ENCODE results near the gene RRAGC. TPM values are rescaled to one million over a fixed set of nuclear protein-coding genes. Genes with fewer than 3 reads are reported as not detected.

The RRAGC gene
- total and polyA plus RNA-seq, 2 of the 13 experiments (the other 11 are each of a cell fraction or from before 2014, with no cell fraction given), result 7.6 to 8.0 TPM

GRCh38 chr1:38888423-38889333 is 29.1 kb upstream of the RRAGC start (continued):
- TF ChIP-seq GABPA (IDR thresholded peaks at IDR 0.05; ENCODE audit: low read depth, low read length) (no peak), GABPA (CRISPR knock-in tag; IDR thresholded peaks at IDR 0.05; ENCODE audit: low read depth) (0 out of 2 replicates have a peak, but pooled peaks have one; percentile 5)

DNA sequence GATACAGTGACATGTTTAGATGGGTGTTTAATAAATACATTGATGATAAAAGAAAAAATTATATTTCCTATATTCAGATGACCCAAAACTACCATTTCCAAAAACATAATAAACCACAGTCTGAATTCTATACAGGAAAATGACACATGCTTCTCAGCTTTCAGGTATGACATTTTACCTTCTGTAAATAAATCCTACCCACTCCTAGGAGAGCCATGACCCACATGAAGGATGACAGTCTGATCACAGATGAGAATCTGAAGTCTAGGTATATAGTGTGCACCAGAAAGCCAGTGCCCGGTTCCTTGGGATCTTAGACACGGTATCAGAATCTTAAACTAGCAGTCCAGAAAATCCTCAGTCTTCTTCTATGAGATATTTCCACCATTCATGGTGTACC is 25.5 kb upstream of the RRAGC start:
- 90% methylated on average over 2 of the region's 2 CpGs for WGBS (ENCODE audit: low lambda C conversion rate)
- FAIRE-seq (no peak), ATAC-seq (no peak), DNase-seq (ENCODE audit: low spot score) (no peak)
- H3K79me2 ChIP-seq (ENCODE audit: insufficient read depth, low read length), result no peaks in the 10 kb centered on the region
- H3K27me3 ChIP-seq (ENCODE audit: control insufficient read depth in 1 of 2, insufficient read depth in 2 of 2, low read length in 2 of 2), result no peaks in the 10 kb centered on the region
- in situ Hi-C loops (cut with HindIII; ENCODE audit: extremely low pct_ligation_motif_present, low pct_unique_long_range_greater_than_20kb), result no loop called here
- no peak overlapping the region for H3K4me3 ChIP-seq (replicated peaks in 1 of 3; ENCODE audit: insufficient read depth in 1 of 3, low read depth in 2 of 3, low read length in 3 of 3)
- H4K20me1 ChIP-seq (ENCODE audit: insufficient read depth, low read length), result no peaks in the 10 kb centered on the region
- H3K9ac ChIP-seq (ENCODE audit: insufficient read depth, low read depth, low read length), result no peak overlapping the region
- BruUV-seq (replicated peaks), result no TSS peak
- no peaks in the 10 kb centered on the region for H3K9me3 ChIP-seq (ENCODE audit: low read length)
- no peaks in the 10 kb centered on the region for H3K36me3 ChIP-seq (replicated peaks in 1 of 2; ENCODE audit: control insufficient read depth in 1 of 2, insufficient read depth in 2 of 2, low read length in 2 of 2)
- no peak overlapping the region for H3K4me2 ChIP-seq (ENCODE audit: low read depth, low read length)
- peaks cover 27% of the 10 kb centered on the region for H3K4me1 ChIP-seq (ENCODE audit: insufficient read depth, low read length)
- ChIA-PET POLR2A (no interaction called here), CTCF (ENCODE audit: low intra/inter-chr PET ratio, low total read pairs) (no interaction called here)
- TF ChIP-seq ZNF180 (CRISPR knock-in tag; IDR thresholded peaks at IDR 0.05; ENCODE audit: borderline replicate concordance, low read depth) (no peak), KAT8 (CRISPR knock-in tag; IDR thresholded peaks at IDR 0.05) (no peak), ZNF549 (CRISPR knock-in tag; IDR thresholded peaks at IDR 0.05) (no peak), ZNF3 (CRISPR knock-in tag; IDR thresholded peaks at IDR 0.05) (no peak), MXD3 (CRISPR knock-in tag; IDR thresholded peaks at IDR 0.05) (no peak), MZF1 (CRISPR knock-in tag; IDR thresholded peaks at IDR 0.05; ENCODE audit: borderline replicate concordance) (no peak), ZNF543 (CRISPR knock-in tag; IDR thresholded peaks at IDR 0.05) (no peak), FIP1L1 (IDR thresholded peaks at IDR 0.05; ENCODE audit: borderline replicate concordance, insufficient read depth, low read depth, low read length) (no peak), ZNF296 (CRISPR knock-in tag; conservative IDR thresholded peaks at IDR 0.05) (no peak), CEBPB (IDR thresholded peaks at IDR 0.05; ENCODE audit: borderline replicate concordance, low read depth, low read length) (no peak), ZNF639 (CRISPR knock-in tag; conservative IDR thresholded peaks at IDR 0.05) (no peak), MYC (CRISPR knock-in tag; IDR thresholded peaks at IDR 0.05; ENCODE audit: borderline replicate concordance) (no peak), SSRP1 (CRISPR knock-in tag; IDR thresholded peaks at IDR 0.05) (no peak)
- TF ChIP-seq, protein P1, sequence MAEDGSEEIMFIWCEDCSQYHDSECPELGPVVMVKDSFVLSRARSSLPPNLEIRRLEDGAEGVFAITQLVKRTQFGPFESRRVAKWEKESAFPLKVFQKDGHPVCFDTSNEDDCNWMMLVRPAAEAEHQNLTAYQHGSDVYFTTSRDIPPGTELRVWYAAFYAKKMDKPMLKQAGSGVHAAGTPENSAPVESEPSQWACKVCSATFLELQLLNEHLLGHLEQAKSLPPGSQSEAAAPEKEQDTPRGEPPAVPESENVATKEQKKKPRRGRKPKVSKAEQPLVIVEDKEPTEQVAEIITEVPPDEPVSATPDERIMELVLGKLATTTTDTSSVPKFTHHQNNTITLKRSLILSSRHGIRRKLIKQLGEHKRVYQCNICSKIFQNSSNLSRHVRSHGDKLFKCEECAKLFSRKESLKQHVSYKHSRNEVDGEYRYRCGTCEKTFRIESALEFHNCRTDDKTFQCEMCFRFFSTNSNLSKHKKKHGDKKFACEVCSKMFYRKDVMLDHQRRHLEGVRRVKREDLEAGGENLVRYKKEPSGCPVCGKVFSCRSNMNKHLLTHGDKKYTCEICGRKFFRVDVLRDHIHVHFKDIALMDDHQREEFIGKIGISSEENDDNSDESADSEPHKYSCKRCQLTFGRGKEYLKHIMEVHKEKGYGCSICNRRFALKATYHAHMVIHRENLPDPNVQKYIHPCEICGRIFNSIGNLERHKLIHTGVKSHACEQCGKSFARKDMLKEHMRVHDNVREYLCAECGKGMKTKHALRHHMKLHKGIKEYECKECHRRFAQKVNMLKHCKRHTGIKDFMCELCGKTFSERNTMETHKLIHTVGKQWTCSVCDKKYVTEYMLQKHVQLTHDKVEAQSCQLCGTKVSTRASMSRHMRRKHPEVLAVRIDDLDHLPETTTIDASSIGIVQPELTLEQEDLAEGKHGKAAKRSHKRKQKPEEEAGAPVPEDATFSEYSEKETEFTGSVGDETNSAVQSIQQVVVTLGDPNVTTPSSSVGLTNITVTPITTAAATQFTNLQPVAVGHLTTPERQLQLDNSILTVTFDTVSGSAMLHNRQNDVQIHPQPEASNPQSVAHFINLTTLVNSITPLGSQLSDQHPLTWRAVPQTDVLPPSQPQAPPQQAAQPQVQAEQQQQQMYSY (CRISPR knock-in tag; IDR thresholded peaks at IDR 0.05), result no peak
- H3K27ac ChIP-seq (ENCODE audit: extremely low read length, insufficient read depth, low read length), result no peak overlapping the region
- no peak overlapping the region for H2AFZ ChIP-seq (ENCODE audit: low read length)
- intact Hi-C loops (cut with micrococcal nuclease; ENCODE audit: unreplicated experiment), result no loop called here
